ENCODE results near the gene FCRLB. TPM values are rescaled to one million over a fixed set of nuclear protein-coding genes. Genes with fewer than 3 reads are reported as not detected.
A peak's percentile ranks its signal among the peaks of the same experiment; 100 is the strongest.

Gene FCRLB
- total and polyA plus RNA-seq, 2 donors (not counting 1 experiment from before 2014, with no cell fraction given), result 3.8 to 6.4 TPM

GRCh38 chr1:161718559-161719324, 2.6 kb upstream of the FCRLB start:
- no peaks in the 10 kb centered on the region for H3K27me3 Mint-ChIP-seq
- peak overlapping the region; percentile 53 for H3K9ac ChIP-seq (ENCODE audit: low read length)
- peak overlapping the region; percentile 16 to 52 for H3K27ac ChIP-seq (ENCODE audit: low read length in 2 of 2)
- CTCF ChIA-PET, result interaction anchor here (0.7 to 2.1 kb wide), 4 partner anchors 12 to 52 kb away, joined by 3 to 9 read pairs (median 4); partner anchors contain the start of gene FCRLA
- no peaks in the 10 kb centered on the region for H3K9me3 Mint-ChIP-seq (ENCODE audit: insufficient read depth)
- H2AFZ ChIP-seq (ENCODE audit: insufficient read depth, low read depth, low read length, poor library complexity, severe bottlenecking), result no peak overlapping the region
- no peaks in the 10 kb centered on the region for H3K9me3 ChIP-seq (ENCODE audit: control extremely low read depth in 1 of 3, control insufficient read depth in 2 of 3, insufficient read depth in 1 of 3, low read length in 2 of 3)
- peak overlapping the region; percentile 81 for H3K4me2 ChIP-seq (replicated peaks; ENCODE audit: low read depth, low read length, poor library complexity, severe bottlenecking)
- intact Hi-C loops (cut with micrococcal nuclease), result loop anchor here (1.0 kb wide), 3 partner anchors 8 to 21 kb away; partner anchors contain the start of gene FCRLA
- H3K79me2 ChIP-seq (ENCODE audit: control insufficient read depth, insufficient read depth, low read length), result no peaks in the 10 kb centered on the region
- H3K4me1 Mint-ChIP-seq, result peaks cover 53% of the 10 kb centered on the region
- H3K4me3 ChIP-seq (ENCODE audit: control extremely low read depth in 1 of 5, extremely low read depth in 1 of 5, insufficient read depth in 1 of 5, low read depth in 2 of 5, low read length in 4 of 5), result peak overlapping the region in 4 of 5 experiments; percentile 18 to 63 (median 32)
- POLR2A ChIA-PET, result interaction anchor here (0.7 to 1.5 kb wide), 3 partner anchors 10 to 1510 kb away, joined by 3 to 6 read pairs (median 5); partner anchors contain the start of gene FCRLA
- 9% methylated on average over 5 of the region's 8 CpGs for WGBS (ENCODE audit: insufficient coverage)
- H3K4me1 ChIP-seq (ENCODE audit: control insufficient read depth in 2 of 2, insufficient read depth in 2 of 2, low read length in 2 of 2), result peaks cover 44 to 46% of the 10 kb centered on the region in 2 donors
- no peaks in the 10 kb centered on the region for H4K20me1 ChIP-seq (ENCODE audit: control insufficient read depth, insufficient read depth, low read length, poor library complexity, severe bottlenecking)
- ATAC-seq (ENCODE audit: low read depth) (peak; percentile 88), DNase-seq (peak; percentile 81)
- H3K27me3 ChIP-seq (replicated peaks in 1 of 4; ENCODE audit: control extremely low read depth in 1 of 4, control insufficient read depth in 3 of 4, insufficient read depth in 4 of 4, low read length in 3 of 4), result peaks cover 0 to 4% (median 0%) of the 10 kb centered on the region in 4 experiments
- peak overlapping the region; percentile 62 for H3K4me3 Mint-ChIP-seq
- TF ChIP-seq EZH2 (IDR thresholded peaks at IDR 0.05; ENCODE audit: borderline replicate concordance, insufficient read depth, low read depth, low read length, poor library complexity, severe bottlenecking) (no peak), CTCF (IDR thresholded peaks at IDR 0.05) (no peak)
- peak overlapping the region; percentile 74 for H3K27ac Mint-ChIP-seq
- peaks cover 0 to 5% of the 10 kb centered on the region in 2 experiments for H3K36me3 ChIP-seq (replicated peaks in 1 of 2; ENCODE audit: control extremely low read depth in 1 of 2, control insufficient read depth in 1 of 2, extremely low read depth in 1 of 2, insufficient read depth in 2 of 2, low read length in 1 of 2)

- H3K4me2 ChIP-seq (replicated peaks; ENCODE audit: low read depth, low read length, poor library complexity, severe bottlenecking), result peak overlapping the region; percentile 81
Observed at GRCh38 chr1:161719325-161719611, 2.1 kb upstream of the FCRLB start.

More at GRCh38 chr1:161719325-161719611, 2.1 kb upstream of the FCRLB start:
- Histone ChIP-seq H3K36me3 (replicated peaks in 1 of 2; ENCODE audit: control extremely low read depth in 1 of 2, control insufficient read depth in 1 of 2, extremely low read depth in 1 of 2, insufficient read depth in 2 of 2, low read length in 1 of 2) (no peaks in the 10 kb centered on the region), H3K9ac (ENCODE audit: low read length) (peak overlapping the region; percentile 53), H3K27ac (ENCODE audit: low read length in 2 of 2) (peak overlapping the region in 1 of 2 donors; percentile 52), H3K9me3 (ENCODE audit: control extremely low read depth in 1 of 3, control insufficient read depth in 2 of 3, insufficient read depth in 1 of 3, low read length in 2 of 3) (no peaks in the 10 kb centered on the region), H3K4me3 (ENCODE audit: control extremely low read depth in 1 of 5, extremely low read depth in 1 of 5, insufficient read depth in 1 of 5, low read depth in 2 of 5, low read length in 4 of 5) (peak overlapping the region in 1 of 5 experiments; percentile 63), H4K20me1 (ENCODE audit: control insufficient read depth, insufficient read depth, low read length, poor library complexity, severe bottlenecking) (no peaks in the 10 kb centered on the region), H3K4me1 (ENCODE audit: control insufficient read depth in 2 of 2, insufficient read depth in 2 of 2, low read length in 2 of 2) (peaks cover 44 to 46% of the 10 kb centered on the region in 2 donors), H3K27me3 (replicated peaks in 1 of 4; ENCODE audit: control extremely low read depth in 1 of 4, control insufficient read depth in 3 of 4, insufficient read depth in 4 of 4, low read length in 3 of 4) (peaks cover 0 to 4% (median 0%) of the 10 kb centered on the region in 4 experiments), H3K79me2 (ENCODE audit: control insufficient read depth, insufficient read depth, low read length) (no peaks in the 10 kb centered on the region), H2AFZ (ENCODE audit: insufficient read depth, low read depth, low read length, poor library complexity, severe bottlenecking) (no peak overlapping the region)
- peak; percentile 13 for ATAC-seq (ENCODE audit: low read depth)
- peak overlapping the region; percentile 62 for H3K4me3 Mint-ChIP-seq
- peak overlapping the region; percentile 74 for H3K27ac Mint-ChIP-seq
- H3K9me3 Mint-ChIP-seq (ENCODE audit: insufficient read depth), result no peaks in the 10 kb centered on the region
- intact Hi-C loops (cut with micrococcal nuclease), result loop anchor here (1.0 kb wide), 1 partner anchor 20 kb away; no protein-coding TSS in a partner anchor
- H3K4me1 Mint-ChIP-seq, result peaks cover 53% of the 10 kb centered on the region
- H3K27me3 Mint-ChIP-seq, result no peaks in the 10 kb centered on the region
- DNase-seq, result no peak
- no CpG with 5 or more reads among the region's 1 CpG for WGBS (ENCODE audit: insufficient coverage)
- POLR2A ChIA-PET, result no interaction called here
- TF ChIP-seq EZH2 (IDR thresholded peaks at IDR 0.05; ENCODE audit: borderline replicate concordance, insufficient read depth, low read depth, low read length, poor library complexity, severe bottlenecking) (no peak), CTCF (IDR thresholded peaks at IDR 0.05) (no peak)
- CTCF ChIA-PET, result interaction anchor here (0.6 to 2.1 kb wide), 3 partner anchors 12 to 27 kb away, joined by 4 to 9 read pairs (median 7); partner anchors contain the start of gene FCRLA

Data from B cell (primary cell).